Stimulated activated naive B cell treated with anti-CD40 and anti-IgM and Interleukin-4, amounts not matched to agents 10 μg/mL and 1 μg/mL and 100 μg/mL, for 72 hours (primary cell): ENCODE data around the gene DUSP3.

Source experiments
- ATAC-seq, 2 donors: fragments of 150-1000 bp; cut with Tn5 transposase; replicated peaks; 2 replicates each; pipeline ENCODE4 v1.10.0; 2021; ENCODE audit warnings: moderate library complexity in 1 of 2
- DNase-seq: peaks from one replicate; pipeline ENCODE4 v3.0.0; 2021
- H3K27ac Mint-ChIP-seq: one replicate; pipeline ENCODE4 v1.8.0; 2022; ENCODE audit warnings: mild to moderate bottlenecking, mixed read lengths
- H3K27me3 Mint-ChIP-seq, 2 donors: one replicate each; pipeline ENCODE4 v1.8.0; 2022; ENCODE audit warnings: mixed read lengths in 2 of 2
- H3K36me3 Mint-ChIP-seq, 2 donors: one replicate each; pipeline ENCODE4 v1.8.0; 2022; ENCODE audit warnings: mixed read lengths in 2 of 2, mild to moderate bottlenecking in 1 of 2
- H3K4me1 Mint-ChIP-seq, 2 donors: one replicate each; pipeline ENCODE4 v1.8.0; 2022; ENCODE audit warnings: mixed read lengths in 2 of 2, mild to moderate bottlenecking in 1 of 2
- H3K4me3 Mint-ChIP-seq, 2 donors: one replicate each; pipeline ENCODE4 v1.8.0; 2022; ENCODE audit warnings: mild to moderate bottlenecking in 2 of 2, mixed read lengths in 2 of 2, moderate library complexity in 1 of 2
- H3K9me3 Mint-ChIP-seq, 2 donors: one replicate each; pipeline ENCODE4 v1.8.0; 2022; ENCODE audit warnings: mixed read lengths in 2 of 2, mild to moderate bottlenecking in 1 of 2

Gene DUSP3

GRCh38 chr17:43721537-43722268 is 57.1 kb downstream of the DUSP3 start:
- H3K4me1 Mint-ChIP-seq, result peaks cover 20 to 39% of the 10 kb centered on the region in 2 donors
- DNase-seq (no peak), ATAC-seq (no peak)
- peak overlapping the region; percentile 97 to 98 for H3K4me3 Mint-ChIP-seq
- peaks cover 4 to 10% of the 10 kb centered on the region in 2 donors for H3K9me3 Mint-ChIP-seq
- no peaks in the 10 kb centered on the region for H3K36me3 Mint-ChIP-seq
- peak overlapping the region; percentile 62 for H3K27ac Mint-ChIP-seq
- peaks cover 0 to 4% of the 10 kb centered on the region in 2 donors for H3K27me3 Mint-ChIP-seq

- DNase-seq (peak; percentile 74), ATAC-seq (peak; percentile 83 to 89)
- Mint-ChIP-seq H3K27me3 (peaks cover 9% of the 10 kb centered on the region in 2 donors), H3K27ac (peak overlapping the region; percentile 99), H3K9me3 (peaks cover 4 to 8% of the 10 kb centered on the region in 2 donors), H3K4me1 (peaks cover 20 to 39% of the 10 kb centered on the region in 2 donors), H3K36me3 (no peaks in the 10 kb centered on the region), H3K4me3 (peak overlapping the region; percentile 97 to 98)
Observed at GRCh38 chr17:43720311-43721060, 58.3 kb downstream of the DUSP3 start.

GRCh38 chr17:43719578-43719977 is 59.2 kb downstream of the DUSP3 start:
- peaks cover 20 to 40% of the 10 kb centered on the region in 2 donors for H3K4me1 Mint-ChIP-seq
- ATAC-seq (peak in 1 of 2 donors; percentile 9), DNase-seq (no peak)
- peaks cover 17 to 18% of the 10 kb centered on the region in 2 donors for H3K27me3 Mint-ChIP-seq
- H3K4me3 Mint-ChIP-seq, result peak overlapping the region; percentile 97 to 98
- H3K9me3 Mint-ChIP-seq, result no peaks in the 10 kb centered on the region
- H3K27ac Mint-ChIP-seq, result peak overlapping the region; percentile 99
- H3K36me3 Mint-ChIP-seq, result no peaks in the 10 kb centered on the region

- Mint-ChIP-seq H3K36me3 (no peaks in the 10 kb centered on the region), H3K27ac (no peak overlapping the region), H3K4me3 (no peak overlapping the region), H3K4me1 (peaks cover 21 to 40% of the 10 kb centered on the region in 2 donors), H3K27me3 (peaks cover 23 to 29% of the 10 kb centered on the region in 2 donors), H3K9me3 (no peaks in the 10 kb centered on the region)
- DNase-seq (no peak), ATAC-seq (no peak)
Observed at GRCh38 chr17:43718544-43718943, 60.2 kb downstream of the DUSP3 start.

- Mint-ChIP-seq H3K36me3 (no peaks in the 10 kb centered on the region), H3K27me3 (peaks cover 29 to 35% of the 10 kb centered on the region in 2 donors), H3K4me3 (no peak overlapping the region), H3K9me3 (no peaks in the 10 kb centered on the region), H3K27ac (no peak overlapping the region), H3K4me1 (peaks cover 24 to 44% of the 10 kb centered on the region in 2 donors)
- no peak for ATAC-seq
- DNase-seq, result no peak
Observed at GRCh38 chr17:43717913-43718312, 60.9 kb downstream of the DUSP3 start.
